Measurements from ENCODE around the gene DPPA5.
"Not testable (repeated sequence)": the region's sequence is repeated elsewhere in the genome, so short reads cannot be mapped to it uniquely, and the experiment has no call there.

DPPA5 gene

DNA sequence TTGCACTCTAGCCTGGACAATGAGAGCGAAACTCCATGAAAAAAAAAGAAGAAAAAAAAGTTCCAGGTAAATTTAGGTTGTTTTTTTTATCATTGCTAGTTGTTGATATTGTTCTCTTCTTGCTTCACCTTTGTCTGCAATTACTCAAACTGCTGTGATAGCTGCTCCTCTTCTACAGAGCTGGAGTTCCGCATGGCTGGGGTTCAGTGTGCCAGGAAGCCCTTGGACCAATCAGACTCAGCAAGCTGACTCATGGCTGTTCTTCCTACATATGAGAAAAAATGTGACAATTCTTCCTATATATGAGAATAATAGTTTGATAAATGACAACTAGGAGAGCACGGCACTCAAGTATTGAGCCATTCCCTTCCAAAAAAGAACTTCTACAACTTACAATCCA lies 28.4 kb downstream of the DPPA5 start:
- Histone ChIP-seq H3K36me3 (ENCODE audit: control insufficient read depth in 4 of 4, insufficient read depth in 4 of 4, low read length in 3 of 4) (no peaks in the 10 kb centered on the region), H3K27me3 (replicated peaks in 2 of 5; ENCODE audit: control insufficient read depth in 4 of 5, insufficient read depth in 5 of 5, low read length in 4 of 5) (no peaks in the 10 kb centered on the region), H3K4me3 (ENCODE audit: control insufficient read depth in 1 of 7, extremely low read depth in 1 of 7, insufficient read depth in 4 of 7, low read depth in 2 of 7, low read length in 6 of 7) (no peak overlapping the region), H3K27ac (ENCODE audit: insufficient read depth in 1 of 2, low read depth in 1 of 2, low read length in 2 of 2, poor library complexity in 1 of 2, severe bottlenecking in 2 of 2) (no peak overlapping the region), H3K9me3 (ENCODE audit: control extremely low read depth in 1 of 5, control insufficient read depth in 4 of 5, insufficient read depth in 2 of 5, low read depth in 1 of 5, low read length in 4 of 5) (no peaks in the 10 kb centered on the region), H3K4me1 (ENCODE audit: control extremely low read depth in 1 of 4, control insufficient read depth in 4 of 4, insufficient read depth in 4 of 4, low read length in 3 of 4) (no peaks in the 10 kb centered on the region)
- ChIA-PET POLR2A (no interaction called here), CTCF (interaction anchor here (0.9 to 5.6 kb wide), 6 partner anchors 16 to 70 kb away, joined by 3 to 67 read pairs (median 4); no protein-coding TSS in a partner anchor)
- no CpG with 5 or more reads among the region's 3 CpGs for WGBS (ENCODE audit: insufficient coverage)
- no peak for DNase-seq

DNA sequence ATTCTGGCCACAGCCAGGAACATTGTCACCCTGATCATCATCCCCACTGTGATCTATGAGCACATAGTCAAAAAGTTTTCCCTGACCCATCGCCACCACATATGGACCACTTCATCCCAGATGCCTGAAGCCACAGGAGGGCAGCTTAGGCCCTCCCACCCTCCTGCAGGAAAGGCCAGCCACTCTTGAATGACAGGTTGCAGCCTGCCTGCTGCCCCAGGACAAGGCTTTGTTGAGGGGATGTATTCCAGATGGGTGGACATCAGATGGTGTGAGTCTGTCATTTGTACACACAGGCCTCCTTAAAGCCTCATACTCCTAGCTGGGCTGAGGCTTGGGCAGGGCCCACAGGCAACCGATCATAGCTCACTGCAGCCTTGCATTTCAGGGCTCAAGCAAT lies 30.8 kb downstream of the DPPA5 start:
- H3K27ac ChIP-seq (ENCODE audit: insufficient read depth in 1 of 2, low read depth in 1 of 2, low read length in 2 of 2, poor library complexity in 1 of 2, severe bottlenecking in 2 of 2) = no peak overlapping the region
- no peaks in the 10 kb centered on the region for H3K4me1 ChIP-seq (ENCODE audit: control extremely low read depth in 1 of 4, control insufficient read depth in 4 of 4, insufficient read depth in 4 of 4, low read length in 3 of 4)
- no peak for DNase-seq
- POLR2A ChIA-PET = no interaction called here
- H3K9me3 ChIP-seq (ENCODE audit: control extremely low read depth in 1 of 5, control insufficient read depth in 4 of 5, insufficient read depth in 2 of 5, low read depth in 1 of 5, low read length in 4 of 5) = peaks cover 2 to 3% (median 2%) of the 10 kb centered on the region in 5 experiments
- 100% methylated on average over 1 of the region's 2 CpGs for WGBS (ENCODE audit: insufficient coverage)
- CTCF ChIA-PET = interaction anchor here (1.0 kb wide), 1 partner anchor 18 kb away, joined by 3 read pairs; no protein-coding TSS in a partner anchor
- H3K27me3 ChIP-seq (replicated peaks in 2 of 5; ENCODE audit: control insufficient read depth in 4 of 5, insufficient read depth in 5 of 5, low read length in 4 of 5) = no peaks in the 10 kb centered on the region
- no peak overlapping the region for H3K4me3 ChIP-seq (ENCODE audit: control insufficient read depth in 1 of 7, extremely low read depth in 1 of 7, insufficient read depth in 4 of 7, low read depth in 2 of 7, low read length in 6 of 7)
- no peaks in the 10 kb centered on the region for H3K36me3 ChIP-seq (ENCODE audit: control insufficient read depth in 4 of 4, insufficient read depth in 4 of 4, low read length in 3 of 4)

DNA sequence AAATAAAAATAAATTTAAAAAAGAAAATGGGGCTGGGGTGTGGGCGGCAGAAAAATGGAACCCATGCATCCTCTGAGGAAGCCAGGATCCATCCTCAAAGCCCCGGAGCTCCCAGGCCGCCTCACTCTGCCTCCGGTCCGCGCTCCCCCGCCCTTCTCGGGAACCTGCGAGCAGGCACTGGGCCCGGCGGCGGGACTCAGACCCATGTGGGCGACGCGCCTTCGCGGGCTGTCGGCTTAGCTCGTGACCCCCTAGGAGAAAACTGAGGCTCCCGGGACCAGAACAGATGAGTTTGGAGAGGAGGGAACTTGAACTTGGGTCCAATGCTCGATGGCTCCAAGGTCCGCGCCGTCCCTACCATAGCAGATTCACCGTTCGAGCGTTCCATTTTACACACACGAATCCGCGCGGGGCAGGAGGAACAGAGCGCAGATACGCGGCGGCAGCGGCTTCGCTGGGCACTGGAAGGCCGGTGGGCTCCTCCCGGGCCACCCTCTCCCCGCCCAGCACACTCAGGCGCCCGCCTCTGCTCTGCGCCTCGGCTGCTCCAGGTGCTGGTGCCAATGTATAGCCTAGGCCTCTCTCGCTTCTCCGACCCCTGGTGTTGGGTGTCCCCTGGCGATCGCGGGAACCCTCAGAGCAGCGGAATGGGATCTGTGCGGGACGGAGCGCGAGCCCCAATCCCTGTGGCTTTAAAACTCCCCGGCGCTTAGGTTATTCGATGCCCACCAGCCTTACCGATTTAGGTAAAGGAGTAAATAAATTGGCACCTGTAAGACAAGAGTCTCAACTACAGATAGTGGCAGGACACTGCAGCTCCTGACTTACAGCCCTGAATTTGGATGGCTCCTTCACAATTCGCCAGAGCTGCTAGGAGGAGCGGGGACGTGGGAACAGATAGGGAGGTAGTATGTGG lies 39.2 kb downstream of the DPPA5 start:
- peak in 2 of 3 donors; percentile 25 to 46 for DNase-seq
- peaks cover 2 to 6% (median 5%) of the 10 kb centered on the region in 5 experiments for H3K9me3 ChIP-seq (ENCODE audit: control extremely low read depth in 1 of 5, control insufficient read depth in 4 of 5, insufficient read depth in 2 of 5, low read depth in 1 of 5, low read length in 4 of 5)
- ChIA-PET POLR2A (no interaction called here), CTCF (interaction anchor here (1.4 kb wide), 1 partner anchor 10 kb away, joined by 3 read pairs; no protein-coding TSS in a partner anchor)
- 19% methylated on average over 45 of the region's 61 CpGs for WGBS (ENCODE audit: insufficient coverage)
- peaks cover 0 to 10% (median 9%) of the 10 kb centered on the region in 4 experiments for H3K4me1 ChIP-seq (ENCODE audit: control extremely low read depth in 1 of 4, control insufficient read depth in 4 of 4, insufficient read depth in 4 of 4, low read length in 3 of 4)
- H3K4me3 ChIP-seq (ENCODE audit: control insufficient read depth in 1 of 7, extremely low read depth in 1 of 7, insufficient read depth in 4 of 7, low read depth in 2 of 7, low read length in 6 of 7) = peak overlapping the region in 6 of 7 experiments; percentile 3 to 75 (median 41)
- H3K36me3 ChIP-seq (ENCODE audit: control insufficient read depth in 4 of 4, insufficient read depth in 4 of 4, low read length in 3 of 4) = no peaks in the 10 kb centered on the region
- H3K27ac ChIP-seq (ENCODE audit: insufficient read depth in 1 of 2, low read depth in 1 of 2, low read length in 2 of 2, poor library complexity in 1 of 2, severe bottlenecking in 2 of 2) = no peak overlapping the region
- peaks cover 0 to 26% (median 10%) of the 10 kb centered on the region in 5 experiments for H3K27me3 ChIP-seq (replicated peaks in 2 of 5; ENCODE audit: control insufficient read depth in 4 of 5, insufficient read depth in 5 of 5, low read length in 4 of 5)

DNA sequence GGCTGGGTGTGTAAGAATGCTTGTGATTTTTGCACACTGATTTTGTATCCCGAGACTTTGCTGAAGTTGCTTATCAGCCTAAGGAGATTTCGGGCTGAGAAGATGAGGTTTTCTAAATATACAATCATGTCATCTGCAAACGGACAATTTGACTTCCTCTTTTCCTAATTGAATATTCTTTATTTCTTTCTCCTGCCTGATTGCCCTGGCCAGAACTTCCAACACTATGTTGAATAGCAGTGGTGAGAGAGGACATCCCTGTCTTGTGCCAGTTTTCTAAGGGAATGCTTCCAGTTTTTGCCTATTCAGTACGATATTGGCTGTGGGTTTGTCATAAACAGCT lies 43.6 kb downstream of the DPPA5 start:
- H3K9me3 ChIP-seq (ENCODE audit: control extremely low read depth in 1 of 5, control insufficient read depth in 4 of 5, insufficient read depth in 2 of 5, low read depth in 1 of 5, low read length in 4 of 5); H3K36me3 ChIP-seq (ENCODE audit: control insufficient read depth in 4 of 4, insufficient read depth in 4 of 4, low read length in 3 of 4); CTCF ChIA-PET; DNase-seq; POLR2A ChIA-PET: not testable (repeated sequence)
- H3K4me3 ChIP-seq (ENCODE audit: control insufficient read depth in 1 of 7, extremely low read depth in 1 of 7, insufficient read depth in 4 of 7, low read depth in 2 of 7, low read length in 6 of 7) = peak overlapping the region; percentile 71 to 97 (median 85)
- peaks cover 0 to 24% (median 21%) of the 10 kb centered on the region in 4 experiments for H3K4me1 ChIP-seq (ENCODE audit: control extremely low read depth in 1 of 4, control insufficient read depth in 4 of 4, insufficient read depth in 4 of 4, low read length in 3 of 4)
- WGBS (ENCODE audit: insufficient coverage) = no CpG with 5 or more reads among the region's 4 CpGs
- peaks cover 0 to 13% (median 9%) of the 10 kb centered on the region in 5 experiments for H3K27me3 ChIP-seq (replicated peaks in 2 of 5; ENCODE audit: control insufficient read depth in 4 of 5, insufficient read depth in 5 of 5, low read length in 4 of 5)
- H3K27ac ChIP-seq (ENCODE audit: insufficient read depth in 1 of 2, low read depth in 1 of 2, low read length in 2 of 2, poor library complexity in 1 of 2, severe bottlenecking in 2 of 2) = peak overlapping the region in 1 of 2 experiments; percentile 74

DNA sequence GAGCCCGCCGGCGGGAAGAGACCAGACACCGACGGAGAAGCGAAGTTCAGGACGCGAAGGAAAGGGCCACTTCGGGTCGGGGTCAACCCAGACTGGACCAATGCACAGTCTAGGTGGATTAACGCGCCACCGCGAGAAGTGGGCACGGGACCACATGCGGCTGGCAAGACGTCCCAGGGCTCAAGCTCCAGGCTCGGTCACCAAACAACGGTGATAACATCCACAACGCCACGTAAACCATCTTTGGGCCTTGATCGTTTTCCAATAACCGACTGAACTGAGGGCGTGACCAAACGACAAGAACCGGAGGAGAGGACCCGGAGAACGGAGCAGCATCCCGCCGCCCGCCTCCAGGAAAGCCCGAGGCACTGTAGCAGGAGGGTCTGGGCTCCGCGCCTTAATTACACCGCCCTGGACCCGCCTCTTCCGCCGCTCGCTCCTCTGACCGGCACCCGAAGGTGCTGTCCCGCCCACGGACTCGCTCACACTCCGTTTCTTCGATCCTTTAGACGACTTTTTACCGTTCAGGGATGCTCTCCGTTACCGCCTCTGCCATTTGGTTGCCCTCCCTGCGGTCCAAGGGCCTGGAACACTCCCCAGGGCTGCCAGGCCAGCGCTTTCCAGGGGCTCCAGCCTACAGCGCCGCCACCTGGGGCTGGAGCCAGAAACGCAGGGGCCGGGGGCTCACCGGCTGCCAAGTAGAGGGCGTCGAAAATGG lies 44.1 kb downstream of the DPPA5 start:
- WGBS (ENCODE audit: insufficient coverage) = 0% methylated on average over 52 of the region's 59 CpGs

DNA sequence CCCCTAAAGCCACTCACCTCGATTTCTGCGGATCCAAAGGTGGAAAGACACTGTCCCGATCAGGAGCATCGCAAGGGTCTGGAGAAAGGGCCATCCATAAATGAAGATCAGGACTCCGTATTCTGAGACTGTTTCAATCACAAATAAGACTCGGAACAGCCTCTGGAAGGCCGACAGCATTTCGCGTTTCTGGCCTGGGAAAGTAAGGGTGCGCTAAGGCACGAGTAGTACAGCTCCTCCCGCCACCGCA lies 44.6 kb downstream of the DPPA5 start:
- H3K27me3 ChIP-seq (replicated peaks in 2 of 5; ENCODE audit: control insufficient read depth in 4 of 5, insufficient read depth in 5 of 5, low read length in 4 of 5) = peaks cover 0 to 3% (median 0%) of the 10 kb centered on the region in 5 experiments
- CTCF ChIA-PET = interaction anchor here (0.7 to 1.3 kb wide), 8 partner anchors 11 to 152 kb away, joined by 3 to 8 read pairs (median 3); partner anchors contain the start of genes KHDC1 and MTO1

More for the DNA sequence above, 44.1 kb downstream of the DPPA5 start:
- Histone ChIP-seq H3K36me3 (ENCODE audit: control insufficient read depth in 4 of 4, insufficient read depth in 4 of 4, low read length in 3 of 4) (no peaks in the 10 kb centered on the region), H3K27me3 (replicated peaks in 2 of 5; ENCODE audit: control insufficient read depth in 4 of 5, insufficient read depth in 5 of 5, low read length in 4 of 5) (peaks cover 0 to 8% (median 4%) of the 10 kb centered on the region in 5 experiments), H3K9me3 (ENCODE audit: control extremely low read depth in 1 of 5, control insufficient read depth in 4 of 5, insufficient read depth in 2 of 5, low read depth in 1 of 5, low read length in 4 of 5) (no peaks in the 10 kb centered on the region), H3K27ac (ENCODE audit: insufficient read depth in 1 of 2, low read depth in 1 of 2, low read length in 2 of 2, poor library complexity in 1 of 2, severe bottlenecking in 2 of 2) (peak overlapping the region; percentile 7 to 74), H3K4me3 (ENCODE audit: control insufficient read depth in 1 of 7, extremely low read depth in 1 of 7, insufficient read depth in 4 of 7, low read depth in 2 of 7, low read length in 6 of 7) (peak overlapping the region; percentile 71 to 97 (median 85)), H3K4me1 (ENCODE audit: control extremely low read depth in 1 of 4, control insufficient read depth in 4 of 4, insufficient read depth in 4 of 4, low read length in 3 of 4) (peaks cover 0 to 24% (median 17%) of the 10 kb centered on the region in 4 experiments)
- POLR2A ChIA-PET = interaction anchor here (0.8 kb wide), 1 partner anchor 11 kb away, joined by 3 read pairs; no protein-coding TSS in a partner anchor
- peak in 2 of 3 donors; percentile 52 to 73 for DNase-seq
- CTCF ChIA-PET = interaction anchor here (0.7 to 1.3 kb wide), 8 partner anchors 11 to 152 kb away, joined by 3 to 8 read pairs (median 3); partner anchors contain the start of genes KHDC1 and MTO1

More for the DNA sequence above, 44.6 kb downstream of the DPPA5 start:
- H3K27ac ChIP-seq (ENCODE audit: insufficient read depth in 1 of 2, low read depth in 1 of 2, low read length in 2 of 2, poor library complexity in 1 of 2, severe bottlenecking in 2 of 2) = peak overlapping the region in 1 of 2 experiments; percentile 74
- H3K4me1 ChIP-seq (ENCODE audit: control extremely low read depth in 1 of 4, control insufficient read depth in 4 of 4, insufficient read depth in 4 of 4, low read length in 3 of 4) = peaks cover 0 to 24% (median 13%) of the 10 kb centered on the region in 4 experiments
- POLR2A ChIA-PET = interaction anchor here (0.8 kb wide), 1 partner anchor 11 kb away, joined by 3 read pairs; no protein-coding TSS in a partner anchor
- H3K36me3 ChIP-seq (ENCODE audit: control insufficient read depth in 4 of 4, insufficient read depth in 4 of 4, low read length in 3 of 4) = no peaks in the 10 kb centered on the region
- DNase-seq = no peak
- no peaks in the 10 kb centered on the region for H3K9me3 ChIP-seq (ENCODE audit: control extremely low read depth in 1 of 5, control insufficient read depth in 4 of 5, insufficient read depth in 2 of 5, low read depth in 1 of 5, low read length in 4 of 5)
- peak overlapping the region; percentile 71 to 97 (median 85) for H3K4me3 ChIP-seq (ENCODE audit: control insufficient read depth in 1 of 7, extremely low read depth in 1 of 7, insufficient read depth in 4 of 7, low read depth in 2 of 7, low read length in 6 of 7)
- 2% methylated on average over 12 of the region's 13 CpGs for WGBS (ENCODE audit: insufficient coverage)
